Choroid plexus epithelial cell (primary cell): ENCODE data around the gene KCNJ15.

Experiments
- DNase-seq: peaks from one replicate; pipeline ENCODE4 v3.0.0-alpha.2; 2010; ENCODE audit warnings: low read depth
- H3K4me3 ChIP-seq: 2 replicates; pipeline ENCODE4 v1.5.1; 2011; ENCODE audit warnings: low read depth, mild to moderate bottlenecking, control low read depth, low read length, moderate library complexity
- TF ChIP-seq, protein P1 (sequence below): conservative IDR thresholded peaks from 2 replicates; pipeline ENCODE4 v1.5.1; 2011; ENCODE audit warnings: low read depth, mild to moderate bottlenecking, control low read depth, inconsistent platforms, low read length, moderate library complexity

Gene KCNJ15

DNA sequence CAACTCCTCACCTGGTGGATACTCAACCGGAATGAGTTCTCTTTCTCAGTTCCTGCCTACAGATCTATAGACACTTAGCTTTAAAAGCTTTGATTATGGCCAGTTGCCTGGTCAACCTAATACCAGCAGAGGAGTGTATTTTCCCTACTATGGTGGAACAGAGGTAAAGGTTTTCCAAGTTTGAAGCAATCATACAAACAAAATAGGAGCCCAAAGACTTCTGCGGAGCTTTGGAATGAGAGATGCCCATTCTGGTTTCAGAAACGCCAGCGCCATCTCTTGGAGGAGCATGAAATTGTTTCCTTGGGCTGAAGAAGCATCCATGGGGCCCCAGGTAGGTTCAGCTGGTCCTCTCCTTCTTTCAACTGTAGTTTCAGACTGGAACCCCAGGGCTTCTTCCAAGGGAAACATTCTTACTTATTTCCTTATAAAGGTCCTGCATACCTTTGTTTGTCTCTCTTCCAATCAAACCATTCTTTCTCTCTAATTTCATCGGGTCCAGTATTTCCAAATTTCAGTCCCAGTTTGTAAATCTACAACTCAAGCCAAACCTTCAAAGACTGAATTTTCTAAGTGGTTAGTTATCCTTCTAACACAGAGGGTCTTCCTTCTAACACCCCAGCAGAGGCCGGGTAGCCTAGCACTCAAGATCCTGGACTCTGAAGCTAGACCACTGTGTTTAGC, 95.9 kb downstream of the KCNJ15 start:
- TF ChIP-seq, protein P1, sequence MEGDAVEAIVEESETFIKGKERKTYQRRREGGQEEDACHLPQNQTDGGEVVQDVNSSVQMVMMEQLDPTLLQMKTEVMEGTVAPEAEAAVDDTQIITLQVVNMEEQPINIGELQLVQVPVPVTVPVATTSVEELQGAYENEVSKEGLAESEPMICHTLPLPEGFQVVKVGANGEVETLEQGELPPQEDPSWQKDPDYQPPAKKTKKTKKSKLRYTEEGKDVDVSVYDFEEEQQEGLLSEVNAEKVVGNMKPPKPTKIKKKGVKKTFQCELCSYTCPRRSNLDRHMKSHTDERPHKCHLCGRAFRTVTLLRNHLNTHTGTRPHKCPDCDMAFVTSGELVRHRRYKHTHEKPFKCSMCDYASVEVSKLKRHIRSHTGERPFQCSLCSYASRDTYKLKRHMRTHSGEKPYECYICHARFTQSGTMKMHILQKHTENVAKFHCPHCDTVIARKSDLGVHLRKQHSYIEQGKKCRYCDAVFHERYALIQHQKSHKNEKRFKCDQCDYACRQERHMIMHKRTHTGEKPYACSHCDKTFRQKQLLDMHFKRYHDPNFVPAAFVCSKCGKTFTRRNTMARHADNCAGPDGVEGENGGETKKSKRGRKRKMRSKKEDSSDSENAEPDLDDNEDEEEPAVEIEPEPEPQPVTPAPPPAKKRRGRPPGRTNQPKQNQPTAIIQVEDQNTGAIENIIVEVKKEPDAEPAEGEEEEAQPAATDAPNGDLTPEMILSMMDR, result peak; percentile 97
- no peak overlapping the region for H3K4me3 ChIP-seq
- peak; percentile 82 for DNase-seq

DNA sequence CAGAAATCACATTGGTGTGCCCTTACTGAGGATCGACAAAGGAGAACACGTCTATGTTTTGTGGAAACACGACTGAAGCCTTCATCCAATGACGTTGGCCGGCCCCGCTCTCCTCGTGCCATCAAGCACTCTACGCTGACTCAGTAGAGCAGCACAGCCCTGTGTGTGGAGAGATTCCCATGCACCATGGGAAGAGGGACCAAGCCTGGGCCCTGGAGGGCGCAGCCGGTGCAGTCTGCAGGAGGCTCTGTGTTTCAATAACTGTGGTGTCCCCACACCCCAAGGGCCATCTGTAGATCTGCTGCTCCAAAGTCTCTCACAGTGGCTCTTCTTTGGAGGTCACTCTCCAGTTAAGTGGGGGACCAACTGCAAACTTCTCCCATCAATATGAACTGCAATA, 97.4 kb downstream of the KCNJ15 start:
- no peak for DNase-seq
- TF ChIP-seq, protein P1, result no peak
- H3K4me3 ChIP-seq, result no peak overlapping the region

DNA sequence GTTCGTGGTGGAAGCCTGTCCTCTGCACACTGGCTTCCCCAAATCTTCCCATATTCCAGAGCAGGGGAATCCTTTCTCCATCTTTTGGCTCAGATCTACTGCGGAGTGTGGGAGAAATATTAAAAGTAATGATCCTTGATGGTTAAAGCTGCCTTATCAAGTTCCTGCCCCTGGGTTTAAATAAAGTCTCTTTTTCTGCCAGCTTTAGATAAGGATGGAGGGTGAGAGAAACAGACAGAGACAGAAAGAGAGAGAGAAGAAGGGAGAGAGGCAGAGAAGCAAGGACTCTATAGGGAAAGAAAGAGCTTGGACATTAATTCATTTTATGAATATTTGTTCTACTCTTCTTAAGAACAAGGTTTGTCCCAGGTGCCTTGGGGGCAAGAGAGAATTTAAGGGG, 98.0 kb downstream of the KCNJ15 start:
- DNase-seq, result no peak
- no peak overlapping the region for H3K4me3 ChIP-seq
- TF ChIP-seq, protein P1, result no peak

DNA sequence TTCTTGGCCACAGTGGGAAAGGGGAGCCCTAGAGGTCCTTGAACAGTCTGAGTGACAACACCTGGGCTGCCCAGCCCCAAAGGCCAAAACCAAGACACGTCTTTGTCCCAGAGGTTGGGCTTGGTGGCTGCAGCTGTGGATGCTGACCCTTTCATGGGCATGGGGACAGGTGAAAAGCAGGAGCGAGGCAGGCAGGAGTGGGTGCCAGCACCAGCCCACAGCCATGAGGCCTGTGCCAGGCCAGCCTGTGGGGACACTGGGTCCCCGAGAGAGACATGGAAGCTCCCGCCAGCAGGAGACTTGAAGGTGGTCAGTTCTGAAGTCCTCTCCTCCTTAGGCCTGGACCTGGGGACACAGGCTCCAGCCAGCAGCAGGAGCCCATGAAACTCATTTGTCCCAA, 98.6 kb downstream of the KCNJ15 start:
- TF ChIP-seq, protein P1, result no peak
- DNase-seq, result no peak
- no peak overlapping the region for H3K4me3 ChIP-seq

DNA sequence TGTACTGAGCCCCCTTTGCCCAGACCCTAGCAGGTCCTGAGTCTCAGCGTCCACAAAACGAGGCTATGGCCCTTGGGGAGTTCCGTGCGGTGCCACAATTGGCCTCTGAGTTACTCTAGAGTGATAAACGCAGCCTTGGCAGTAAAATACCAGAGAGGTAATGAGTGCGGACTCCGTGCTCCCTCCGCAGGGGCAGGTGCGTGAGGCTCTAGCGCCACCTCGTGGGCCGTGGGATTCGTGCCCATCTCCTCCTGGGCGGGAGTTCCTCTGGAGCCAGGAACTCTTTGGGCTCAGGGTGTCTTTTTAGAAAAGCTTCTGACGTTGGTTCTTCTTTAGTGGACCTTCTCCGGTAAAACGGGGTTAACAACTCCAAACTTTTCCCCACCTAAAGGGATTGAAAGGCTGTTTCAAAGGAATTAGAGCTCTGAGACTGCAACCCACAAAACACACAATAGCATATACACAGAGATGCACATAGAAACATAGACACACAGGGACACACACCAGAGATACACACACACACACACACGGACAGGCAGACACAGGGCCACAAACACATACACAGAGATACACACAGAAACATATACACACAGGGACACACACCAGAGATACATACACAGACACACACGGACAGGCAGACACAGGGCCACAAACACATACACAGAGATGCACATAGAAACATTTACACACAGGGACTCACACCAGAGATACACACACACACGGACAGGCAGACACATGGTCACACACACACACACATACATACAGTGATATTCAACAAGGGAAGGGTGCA, 99.4 kb downstream of the KCNJ15 start:
- TF ChIP-seq, protein P1, result peak; percentile 99
- no peak overlapping the region for H3K4me3 ChIP-seq
- peak; percentile 76 for DNase-seq
